ENCODE results near the gene BBS10. TPM values are rescaled to one million over a fixed set of nuclear protein-coding genes. Genes with fewer than 3 reads are reported as not detected.

BBS10 gene
- total RNA-seq, 1 experiment from 2014 or later: 7.8 TPM

- Histone ChIP-seq H3K9me3 (ENCODE audit: control insufficient read depth, insufficient read depth, low read depth, low read length) (no peaks in the 10 kb centered on the region), H3K4me1 (ENCODE audit: control insufficient read depth, insufficient read depth, low read length) (no peaks in the 10 kb centered on the region; the same call in 1 of the 2 replicates), H3K27me3 (ENCODE audit: control insufficient read depth, insufficient read depth, low read length) (no peaks in the 10 kb centered on the region), H3K4me3 (ENCODE audit: low read depth in 2 of 2, low read length in 2 of 2) (no peak overlapping the region), H3K27ac (ENCODE audit: low read length) (no peak overlapping the region), H3K36me3 (ENCODE audit: control insufficient read depth, insufficient read depth, low read length) (no peaks in the 10 kb centered on the region)
- DNase-seq (ENCODE audit: low read depth, low spot score): no peak
- CTCF ChIA-PET: no interaction called here
- POLR2A ChIA-PET: no interaction called here
- 0 out of 2 replicates have a peak, but pooled peaks have one; percentile 45 for ATAC-seq
- BruUV-seq (replicated peaks): no TSS peak
- in situ Hi-C loops (cut with HindIII; ENCODE audit: low pct_unique_long_range_greater_than_20kb, low sequenced_read_pairs): no loop called here
- intact Hi-C loops (cut with micrococcal nuclease; ENCODE audit: unreplicated experiment): no loop called here
- TF ChIP-seq POLR2AphosphoS5 (IDR thresholded peaks at IDR 0.05; ENCODE audit: low read depth, low read length) (no peak), SIN3A (IDR thresholded peaks at IDR 0.05; ENCODE audit: borderline replicate concordance, insufficient read depth, low read depth, low read length) (no peak), TCF7L2 (IDR thresholded peaks at IDR 0.05; ENCODE audit: low read depth, low read length) (no peak), REST (IDR thresholded peaks at IDR 0.05; ENCODE audit: insufficient read depth in 1 of 2, low read depth in 2 of 2, low read length in 1 of 2) (no peak)
- TF ChIP-seq, protein P1, sequence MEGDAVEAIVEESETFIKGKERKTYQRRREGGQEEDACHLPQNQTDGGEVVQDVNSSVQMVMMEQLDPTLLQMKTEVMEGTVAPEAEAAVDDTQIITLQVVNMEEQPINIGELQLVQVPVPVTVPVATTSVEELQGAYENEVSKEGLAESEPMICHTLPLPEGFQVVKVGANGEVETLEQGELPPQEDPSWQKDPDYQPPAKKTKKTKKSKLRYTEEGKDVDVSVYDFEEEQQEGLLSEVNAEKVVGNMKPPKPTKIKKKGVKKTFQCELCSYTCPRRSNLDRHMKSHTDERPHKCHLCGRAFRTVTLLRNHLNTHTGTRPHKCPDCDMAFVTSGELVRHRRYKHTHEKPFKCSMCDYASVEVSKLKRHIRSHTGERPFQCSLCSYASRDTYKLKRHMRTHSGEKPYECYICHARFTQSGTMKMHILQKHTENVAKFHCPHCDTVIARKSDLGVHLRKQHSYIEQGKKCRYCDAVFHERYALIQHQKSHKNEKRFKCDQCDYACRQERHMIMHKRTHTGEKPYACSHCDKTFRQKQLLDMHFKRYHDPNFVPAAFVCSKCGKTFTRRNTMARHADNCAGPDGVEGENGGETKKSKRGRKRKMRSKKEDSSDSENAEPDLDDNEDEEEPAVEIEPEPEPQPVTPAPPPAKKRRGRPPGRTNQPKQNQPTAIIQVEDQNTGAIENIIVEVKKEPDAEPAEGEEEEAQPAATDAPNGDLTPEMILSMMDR (IDR thresholded peaks at IDR 0.05): no peak
Measured at GRCh38 chr12:76310110-76310509, 38.1 kb downstream of the BBS10 start.

DNA sequence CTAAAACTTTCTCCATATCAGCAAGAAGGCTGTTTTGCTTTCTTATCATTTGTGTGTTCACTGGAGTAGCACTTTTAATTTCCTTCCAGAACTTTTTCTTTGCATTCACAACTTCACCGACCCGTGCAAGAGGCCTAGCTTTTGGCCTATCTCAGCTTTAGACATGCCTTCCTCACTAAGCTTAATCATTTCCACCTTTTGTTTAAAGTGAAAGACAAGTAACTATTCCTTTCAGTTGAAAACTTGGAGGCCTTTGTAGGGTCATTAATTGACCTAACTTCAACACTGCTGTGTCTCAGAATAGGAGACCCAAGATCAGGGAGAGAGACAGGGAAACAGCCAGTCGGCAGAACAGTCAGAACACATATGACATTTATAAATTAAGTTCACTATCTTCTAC lies 39.3 kb downstream of the BBS10 start:
- no peak for TF ChIP-seq POLR2AphosphoS5 (IDR thresholded peaks at IDR 0.05; ENCODE audit: low read depth, low read length)
- no peak for TF ChIP-seq REST (IDR thresholded peaks at IDR 0.05; ENCODE audit: insufficient read depth in 1 of 2, low read depth in 2 of 2, low read length in 1 of 2)
- TF ChIP-seq, protein P1 (IDR thresholded peaks at IDR 0.05): no peak
- no peak for TF ChIP-seq SIN3A (IDR thresholded peaks at IDR 0.05; ENCODE audit: borderline replicate concordance, insufficient read depth, low read depth, low read length)
- TF ChIP-seq TCF7L2 (IDR thresholded peaks at IDR 0.05; ENCODE audit: low read depth, low read length): no peak
- DNase-seq (ENCODE audit: low read depth, low spot score): no peak
- H3K36me3 ChIP-seq (ENCODE audit: control insufficient read depth, insufficient read depth, low read length): no peaks in the 10 kb centered on the region
- ATAC-seq: no peak
- H3K4me1 ChIP-seq (ENCODE audit: control insufficient read depth, insufficient read depth, low read length): no peaks in the 10 kb centered on the region; the same call in 1 of the 2 replicates
- H3K9me3 ChIP-seq (ENCODE audit: control insufficient read depth, insufficient read depth, low read depth, low read length): no peaks in the 10 kb centered on the region
- ChIA-PET POLR2A (no interaction called here), CTCF (no interaction called here)
- in situ Hi-C loops (cut with HindIII; ENCODE audit: low pct_unique_long_range_greater_than_20kb, low sequenced_read_pairs) (no loop called here), intact Hi-C loops (cut with micrococcal nuclease; ENCODE audit: unreplicated experiment) (no loop called here)
- no TSS peak for BruUV-seq (replicated peaks)
- no peak overlapping the region for H3K27ac ChIP-seq (ENCODE audit: low read length)
- no peaks in the 10 kb centered on the region for H3K27me3 ChIP-seq (ENCODE audit: control insufficient read depth, insufficient read depth, low read length)
- no peak overlapping the region for H3K4me3 ChIP-seq (ENCODE audit: low read depth in 2 of 2, low read length in 2 of 2)

Data from Panc1 (cell line).